HL-60 (cell line): ENCODE results near the gene ARFGEF2.

Experiments used
- GABPA ChIP-seq: IDR thresholded peaks from 2 replicates; pipeline ENCODE4 v1.6.1; 2012; ENCODE audit warnings: low read depth
- POLR2AphosphoS5 ChIP-seq: IDR thresholded peaks from 2 replicates; pipeline ENCODE4 v1.6.1; 2012; ENCODE audit warnings: low read depth
- SPI1 ChIP-seq: IDR thresholded peaks from 2 replicates; pipeline ENCODE4 v1.6.1; 2012; ENCODE audit warnings: low read depth, mild to moderate bottlenecking, borderline replicate concordance
- TF ChIP-seq, protein P1 (sequence below): IDR thresholded peaks from one replicate; pipeline ENCODE4 v1.5.1; 2011; ENCODE audit warnings: low read length, control low read depth, inconsistent platforms; ENCODE audit not compliant: insufficient read depth
- TF ChIP-seq, protein P2 (sequence below): IDR thresholded peaks from 2 replicates; pipeline ENCODE4 v1.6.1; 2012; ENCODE audit warnings: low read depth; ENCODE audit not compliant: insufficient replicate concordance

DNA sequence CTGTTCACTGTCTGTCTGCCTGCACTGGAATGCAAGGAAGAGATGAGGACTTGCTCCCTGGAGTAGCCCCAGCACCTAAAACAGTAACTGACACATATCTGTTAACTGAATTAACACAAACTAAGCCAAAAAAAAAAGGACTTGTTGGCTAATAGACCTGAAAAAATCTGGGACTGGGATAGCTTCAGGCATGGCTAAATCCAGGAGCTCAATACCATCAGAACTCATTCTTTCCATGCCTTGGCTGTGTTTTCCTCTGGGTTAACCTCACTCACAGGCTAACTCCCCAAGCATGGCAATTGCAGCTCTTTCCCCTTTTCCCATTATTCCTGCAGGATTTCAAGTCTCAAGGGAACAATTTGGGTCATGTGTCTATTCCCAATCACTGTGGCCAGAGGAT, 21.6 kb upstream of the ARFGEF2 start:
- TF ChIP-seq, protein P1, sequence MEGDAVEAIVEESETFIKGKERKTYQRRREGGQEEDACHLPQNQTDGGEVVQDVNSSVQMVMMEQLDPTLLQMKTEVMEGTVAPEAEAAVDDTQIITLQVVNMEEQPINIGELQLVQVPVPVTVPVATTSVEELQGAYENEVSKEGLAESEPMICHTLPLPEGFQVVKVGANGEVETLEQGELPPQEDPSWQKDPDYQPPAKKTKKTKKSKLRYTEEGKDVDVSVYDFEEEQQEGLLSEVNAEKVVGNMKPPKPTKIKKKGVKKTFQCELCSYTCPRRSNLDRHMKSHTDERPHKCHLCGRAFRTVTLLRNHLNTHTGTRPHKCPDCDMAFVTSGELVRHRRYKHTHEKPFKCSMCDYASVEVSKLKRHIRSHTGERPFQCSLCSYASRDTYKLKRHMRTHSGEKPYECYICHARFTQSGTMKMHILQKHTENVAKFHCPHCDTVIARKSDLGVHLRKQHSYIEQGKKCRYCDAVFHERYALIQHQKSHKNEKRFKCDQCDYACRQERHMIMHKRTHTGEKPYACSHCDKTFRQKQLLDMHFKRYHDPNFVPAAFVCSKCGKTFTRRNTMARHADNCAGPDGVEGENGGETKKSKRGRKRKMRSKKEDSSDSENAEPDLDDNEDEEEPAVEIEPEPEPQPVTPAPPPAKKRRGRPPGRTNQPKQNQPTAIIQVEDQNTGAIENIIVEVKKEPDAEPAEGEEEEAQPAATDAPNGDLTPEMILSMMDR, result no peak
- TF ChIP-seq POLR2AphosphoS5 (no peak), GABPA (no peak), SPI1 (no peak)
- TF ChIP-seq, protein P2, sequence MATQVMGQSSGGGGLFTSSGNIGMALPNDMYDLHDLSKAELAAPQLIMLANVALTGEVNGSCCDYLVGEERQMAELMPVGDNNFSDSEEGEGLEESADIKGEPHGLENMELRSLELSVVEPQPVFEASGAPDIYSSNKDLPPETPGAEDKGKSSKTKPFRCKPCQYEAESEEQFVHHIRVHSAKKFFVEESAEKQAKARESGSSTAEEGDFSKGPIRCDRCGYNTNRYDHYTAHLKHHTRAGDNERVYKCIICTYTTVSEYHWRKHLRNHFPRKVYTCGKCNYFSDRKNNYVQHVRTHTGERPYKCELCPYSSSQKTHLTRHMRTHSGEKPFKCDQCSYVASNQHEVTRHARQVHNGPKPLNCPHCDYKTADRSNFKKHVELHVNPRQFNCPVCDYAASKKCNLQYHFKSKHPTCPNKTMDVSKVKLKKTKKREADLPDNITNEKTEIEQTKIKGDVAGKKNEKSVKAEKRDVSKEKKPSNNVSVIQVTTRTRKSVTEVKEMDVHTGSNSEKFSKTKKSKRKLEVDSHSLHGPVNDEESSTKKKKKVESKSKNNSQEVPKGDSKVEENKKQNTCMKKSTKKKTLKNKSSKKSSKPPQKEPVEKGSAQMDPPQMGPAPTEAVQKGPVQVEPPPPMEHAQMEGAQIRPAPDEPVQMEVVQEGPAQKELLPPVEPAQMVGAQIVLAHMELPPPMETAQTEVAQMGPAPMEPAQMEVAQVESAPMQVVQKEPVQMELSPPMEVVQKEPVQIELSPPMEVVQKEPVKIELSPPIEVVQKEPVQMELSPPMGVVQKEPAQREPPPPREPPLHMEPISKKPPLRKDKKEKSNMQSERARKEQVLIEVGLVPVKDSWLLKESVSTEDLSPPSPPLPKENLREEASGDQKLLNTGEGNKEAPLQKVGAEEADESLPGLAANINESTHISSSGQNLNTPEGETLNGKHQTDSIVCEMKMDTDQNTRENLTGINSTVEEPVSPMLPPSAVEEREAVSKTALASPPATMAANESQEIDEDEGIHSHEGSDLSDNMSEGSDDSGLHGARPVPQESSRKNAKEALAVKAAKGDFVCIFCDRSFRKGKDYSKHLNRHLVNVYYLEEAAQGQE, result no peak
